Brain microvascular endothelial cell (primary cell): ENCODE data around the gene SEMA3A.

Experiments
- DNase-seq: peaks from one replicate; pipeline ENCODE4 v3.0.0-alpha.2; 2020
- H3K27ac ChIP-seq: fragments of 250-450 bp; sonication (Bioruptor Pico); 2 replicates; pipeline ENCODE4 v1.5.1; 2020; ENCODE audit warnings: mild to moderate bottlenecking, moderate library complexity
- H3K27me3 ChIP-seq: fragments of 250-450 bp; sonication (Bioruptor Pico); replicated peaks from 2 replicates; pipeline ENCODE4 v1.5.1; 2020; ENCODE audit warnings: mild to moderate bottlenecking
- H3K36me3 ChIP-seq: fragments of 250-450 bp; sonication (Bioruptor Pico); replicated peaks from 2 replicates; pipeline ENCODE4 v1.5.1; 2020; ENCODE audit warnings: mild to moderate bottlenecking
- H3K4me3 ChIP-seq: 2 replicates; pipeline ENCODE4 v1.5.1; 2011; ENCODE audit warnings: low read depth, mild to moderate bottlenecking, control low read depth, low read length, moderate library complexity
- CTCF ChIP-seq: IDR thresholded peaks from 2 replicates; pipeline ENCODE4 v1.5.1; 2011; ENCODE audit warnings: low read depth, mild to moderate bottlenecking, moderate library complexity, low read length, control low read depth, inconsistent platforms; ENCODE audit errors: missing control alignments
- in situ Hi-C: cut with HindIII; loops from 2 replicates; pipeline ENCODE4 v1.10.0; 2017; ENCODE audit warnings: low sequenced_read_pairs, low pct_ligation_motif_present

The SEMA3A gene

GRCh38 chr7:84009782-84010181 is 184.8 kb downstream of the SEMA3A start:
- no peak for TF ChIP-seq CTCF
- no peak for DNase-seq
- Histone ChIP-seq H3K36me3 (no peaks in the 10 kb centered on the region), H3K4me3 (no peak overlapping the region), H3K27ac (no peak overlapping the region), H3K27me3 (no peaks in the 10 kb centered on the region)
- in situ Hi-C loops, result no loop called here

GRCh38 chr7:84009051-84009450 is 185.5 kb downstream of the SEMA3A start:
- Histone ChIP-seq H3K27ac (no peak overlapping the region), H3K27me3 (no peaks in the 10 kb centered on the region), H3K36me3 (no peaks in the 10 kb centered on the region), H3K4me3 (no peak overlapping the region)
- in situ Hi-C loops, result no loop called here
- no peak for TF ChIP-seq CTCF
- DNase-seq, result no peak

- no peak for DNase-seq
- no peak overlapping the region for H3K27ac ChIP-seq
- H3K27me3 ChIP-seq, result no peaks in the 10 kb centered on the region
- H3K36me3 ChIP-seq, result no peaks in the 10 kb centered on the region
- TF ChIP-seq CTCF, result no peak
- in situ Hi-C loops, result no loop called here
- H3K4me3 ChIP-seq, result no peak overlapping the region
Measured at GRCh38 chr7:84003191-84003590, 191.4 kb downstream of the SEMA3A start.

- Histone ChIP-seq H3K4me3 (no peak overlapping the region), H3K27ac (no peak overlapping the region), H3K27me3 (no peaks in the 10 kb centered on the region), H3K36me3 (no peaks in the 10 kb centered on the region)
- no peak for TF ChIP-seq CTCF
- in situ Hi-C loops, result no loop called here
- no peak for DNase-seq
Measured at GRCh38 chr7:84002348-84002747, 192.2 kb downstream of the SEMA3A start.

GRCh38 chr7:83996879-83997278 is 197.7 kb downstream of the SEMA3A start:
- H3K4me3 ChIP-seq, result no peak overlapping the region
- no peaks in the 10 kb centered on the region for H3K27me3 ChIP-seq
- DNase-seq, result no peak
- TF ChIP-seq CTCF, result no peak
- in situ Hi-C loops, result no loop called here
- H3K36me3 ChIP-seq, result no peaks in the 10 kb centered on the region
- H3K27ac ChIP-seq, result no peak overlapping the region

GRCh38 chr7:83987764-83988163 is 206.8 kb downstream of the SEMA3A start:
- in situ Hi-C loops, result no loop called here

More at GRCh38 chr7:83987764-83988163, 206.8 kb downstream of the SEMA3A start:
- no peak for DNase-seq
- H3K4me3 ChIP-seq, result no peak overlapping the region
- no peaks in the 10 kb centered on the region for H3K36me3 ChIP-seq
- TF ChIP-seq CTCF, result no peak
- H3K27me3 ChIP-seq, result no peaks in the 10 kb centered on the region
- no peak overlapping the region for H3K27ac ChIP-seq
